Lower lobe of right lung (tissue), 2 donors: ENCODE results near the gene GPR137. TPM values are rescaled to one million over a fixed set of nuclear protein-coding genes. Genes with fewer than 3 reads are reported as not detected.
"Not testable (repeated sequence)": the region's sequence is repeated elsewhere in the genome, so short reads cannot be mapped to it uniquely, and the experiment has no call there.

Experiments used
- ATAC-seq, 2 donors: fragments of 200-7000 bp; cut with Tn5 transposase; one replicate each; pipeline ENCODE4 v1.9.1; 2020 to 2022; ENCODE audit warnings: mild to moderate bottlenecking in 2 of 2, moderate library complexity in 2 of 2
- DNase-seq: peaks from one replicate; pipeline ENCODE4 v3.0.0-alpha.2; 2020
- H3K27ac ChIP-seq: fragments of 200-600 bp; one replicate; pipeline ENCODE4 v1.8.0; 2022
- H3K27me3 ChIP-seq: fragments of 200-600 bp; one replicate; pipeline ENCODE4 v1.8.0; 2022; ENCODE audit warnings: low read depth
- H3K36me3 ChIP-seq: fragments of 200-600 bp; one replicate; pipeline ENCODE4 v1.8.0; 2022; ENCODE audit warnings: mild to moderate bottlenecking
- H3K4me1 ChIP-seq: fragments of 200-600 bp; one replicate; pipeline ENCODE4 v1.8.0; 2022
- H3K4me3 ChIP-seq: fragments of 200-600 bp; one replicate; pipeline ENCODE4 v1.8.0; 2022; ENCODE audit warnings: mild to moderate bottlenecking
- H3K9me3 ChIP-seq: fragments of 200-600 bp; one replicate; pipeline ENCODE4 v1.8.0; 2022
- CTCF ChIP-seq: fragments of 200-600 bp; IDR thresholded peaks from one replicate; pipeline ENCODE4 v1.8.0; 2022; ENCODE audit warnings: antibody characterized with exemption, mild to moderate bottlenecking
- intact Hi-C: fragments of 100-400 bp; cut with DNase I; formaldehyde crosslinking; loops from one replicate; pipeline ENCODE4 v1.11.0; 2022
- total RNA-seq: library from RNA; stranded (reverse); fragmentation: NEBNext Ultra II Directional; extraction: Animal tissue kit (Norgen Biotek cat#: 25700); gene quantifications from one replicate; pipeline ENCODE4 v1.2.1, GENCODE V29; 2021
- donor health status: DM: no; HTN: yes; CAD: no; lungs with severe emphysema.

GPR137 gene
- total RNA-seq, 1 donor from 2014 or later: 37.7 TPM

DNA sequence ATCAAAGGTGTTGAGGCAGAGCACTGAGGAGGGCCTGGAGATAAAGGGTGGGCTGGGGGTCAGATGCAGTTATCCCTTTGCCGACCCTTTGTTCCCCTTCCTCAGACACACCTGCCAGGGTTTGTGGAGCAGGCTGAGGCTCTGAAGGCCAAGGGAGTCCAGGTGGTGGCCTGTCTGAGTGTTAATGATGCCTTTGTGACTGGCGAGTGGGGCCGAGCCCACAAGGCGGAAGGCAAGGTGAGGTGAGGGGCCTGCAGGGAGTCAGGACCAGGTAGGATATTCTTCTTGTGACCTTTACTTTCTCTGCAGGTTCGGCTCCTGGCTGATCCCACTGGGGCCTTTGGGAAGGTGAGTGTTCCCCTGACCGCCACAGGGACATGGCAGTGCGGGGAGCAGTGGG is 34.9 kb downstream of the GPR137 start:
- no peaks in the 10 kb centered on the region for H3K9me3 ChIP-seq
- no peak overlapping the region for H3K4me3 ChIP-seq
- H3K36me3 ChIP-seq: peaks cover 28% of the 10 kb centered on the region
- intact Hi-C loops: no loop called here
- no peaks in the 10 kb centered on the region for H3K27me3 ChIP-seq
- DNase-seq (no peak), ATAC-seq (no peak)
- peaks cover 35% of the 10 kb centered on the region for H3K4me1 ChIP-seq
- peak overlapping the region; percentile 53 for H3K27ac ChIP-seq
- no peak for TF ChIP-seq CTCF

DNA sequence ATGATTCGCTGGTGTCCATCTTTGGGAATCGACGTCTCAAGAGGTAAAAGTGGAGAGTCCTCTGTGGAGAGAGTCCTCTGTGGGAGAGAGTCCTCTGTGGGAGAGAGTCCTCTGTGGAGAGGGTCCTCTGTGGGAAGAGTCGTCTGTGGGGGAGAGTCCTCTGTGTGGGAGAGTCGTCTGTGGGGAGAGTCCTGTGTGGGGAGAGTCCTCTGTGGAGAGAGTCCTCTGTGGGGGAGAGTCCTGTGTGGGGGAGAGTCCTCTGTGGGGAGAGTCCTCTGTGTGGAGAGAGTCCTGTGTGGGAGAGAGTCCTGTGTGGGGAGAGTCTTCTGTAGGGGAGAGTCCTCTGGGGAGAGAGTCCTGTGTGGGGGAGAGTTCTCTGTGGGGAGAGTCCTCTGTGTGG is 35.4 kb downstream of the GPR137 start:
- ATAC-seq (no peak), DNase-seq (no peak)
- intact Hi-C loops: no loop called here
- no peak for TF ChIP-seq CTCF
- peak overlapping the region; percentile 77 for H3K27ac ChIP-seq
- H3K4me1 ChIP-seq: peaks cover 34% of the 10 kb centered on the region
- H3K9me3 ChIP-seq: no peaks in the 10 kb centered on the region
- H3K36me3 ChIP-seq: peaks cover 23% of the 10 kb centered on the region
- H3K27me3 ChIP-seq: no peaks in the 10 kb centered on the region
- no peak overlapping the region for H3K4me3 ChIP-seq

DNA sequence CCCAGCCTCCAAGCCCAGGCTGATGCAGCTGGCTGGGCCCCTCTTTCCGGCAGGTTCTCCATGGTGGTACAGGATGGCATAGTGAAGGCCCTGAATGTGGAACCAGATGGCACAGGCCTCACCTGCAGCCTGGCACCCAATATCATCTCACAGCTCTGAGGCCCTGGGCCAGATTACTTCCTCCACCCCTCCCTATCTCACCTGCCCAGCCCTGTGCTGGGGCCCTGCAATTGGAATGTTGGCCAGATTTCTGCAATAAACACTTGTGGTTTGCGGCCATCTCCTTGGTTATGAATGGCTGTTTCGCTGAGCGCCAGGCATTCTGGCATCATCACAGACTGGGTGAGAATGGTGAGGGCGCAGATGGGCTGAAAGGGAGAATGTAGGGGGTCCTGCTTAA is 35.9 kb downstream of the GPR137 start:
- H3K27ac ChIP-seq: peak overlapping the region; percentile 77
- TF ChIP-seq CTCF: no peak
- DNase-seq (peak; percentile 77), ATAC-seq (peak; percentile 27 to 49)
- H3K9me3 ChIP-seq: no peaks in the 10 kb centered on the region
- H3K36me3 ChIP-seq: peaks cover 18% of the 10 kb centered on the region
- no peaks in the 10 kb centered on the region for H3K27me3 ChIP-seq
- H3K4me3 ChIP-seq: no peak overlapping the region
- intact Hi-C loops: no loop called here
- H3K4me1 ChIP-seq: peaks cover 29% of the 10 kb centered on the region

GRCh38 chr11:64322925-64323260 is 37.2 kb downstream of the GPR137 start:
- Histone ChIP-seq H3K27ac (no peak overlapping the region), H3K36me3 (peaks cover 17% of the 10 kb centered on the region), H3K9me3 (no peaks in the 10 kb centered on the region), H3K4me3 (no peak overlapping the region), H3K4me1 (peaks cover 24% of the 10 kb centered on the region), H3K27me3 (no peaks in the 10 kb centered on the region)
- ATAC-seq (no peak), DNase-seq (no peak)
- TF ChIP-seq CTCF: no peak
- intact Hi-C loops: no loop called here

- DNase-seq (no peak), ATAC-seq (no peak)
- Histone ChIP-seq H3K9me3 (no peaks in the 10 kb centered on the region), H3K27me3 (no peaks in the 10 kb centered on the region), H3K4me3 (no peak overlapping the region), H3K36me3 (peaks cover 17% of the 10 kb centered on the region), H3K27ac (no peak overlapping the region), H3K4me1 (peaks cover 24% of the 10 kb centered on the region)
- intact Hi-C loops: no loop called here
- no peak for TF ChIP-seq CTCF
These were observed 37.7 kb downstream of the GPR137 start for GRCh38 chr11:64323373-64323772.

DNA sequence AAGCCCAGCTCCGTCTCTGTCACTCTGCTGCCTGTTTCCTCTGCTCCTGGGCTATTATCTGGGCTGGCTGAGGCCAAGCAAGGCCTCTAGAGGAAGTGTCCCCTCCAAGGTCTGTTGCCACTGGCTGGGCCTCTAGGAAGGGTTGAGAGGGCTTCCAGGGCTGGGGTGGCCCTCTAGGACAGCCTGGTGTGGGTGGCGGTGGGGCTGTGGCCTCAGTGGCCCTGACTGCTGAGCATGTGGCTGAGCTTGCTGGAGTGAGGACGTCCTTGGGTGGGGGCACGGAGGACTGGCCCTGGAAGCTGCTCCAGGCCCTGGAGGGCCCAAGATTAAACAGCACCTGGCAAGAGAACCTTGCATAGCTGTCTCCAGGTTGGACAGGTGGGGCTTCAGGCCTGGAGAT is 38.3 kb downstream of the GPR137 start:
- H3K4me3 ChIP-seq, DNase-seq, H3K9me3 ChIP-seq, ATAC-seq, H3K27ac ChIP-seq, intact Hi-C loops, H3K27me3 ChIP-seq: not testable (repeated sequence)
- peaks cover 17% of the 10 kb centered on the region for H3K36me3 ChIP-seq
- H3K4me1 ChIP-seq: peaks cover 21% of the 10 kb centered on the region
